HG03354 (cell line): ENCODE results near the gene RADIL.

ENCODE experiments used
- ATAC-seq: cut with Tn5 transposase; IDR thresholded peaks from one replicate; pipeline ENCODE4 v1.9.1; 2021; ENCODE audit warnings: mild to moderate bottlenecking; ENCODE audit not compliant: unreplicated experiment, poor library complexity, severe bottlenecking

RADIL gene

GRCh38 chr7:4766666-4767519, 116.6 kb downstream of the RADIL start:
- no peak for ATAC-seq

- no peak for ATAC-seq
These were observed 117.6 kb downstream of the RADIL start for GRCh38 chr7:4765776-4766490.

GRCh38 chr7:4764402-4765007, 119.0 kb downstream of the RADIL start:
- no peak for ATAC-seq

GRCh38 chr7:4763794-4764185, 119.7 kb downstream of the RADIL start:
- ATAC-seq, result no peak

GRCh38 chr7:4763091-4763793, 120.3 kb downstream of the RADIL start:
- ATAC-seq, result no peak

GRCh38 chr7:4762121-4763055, 121.1 kb downstream of the RADIL start:
- no peak for ATAC-seq

GRCh38 chr7:4760952-4761351, 122.6 kb downstream of the RADIL start:
- no peak for ATAC-seq

GRCh38 chr7:4759211-4759610, 124.3 kb downstream of the RADIL start:
- ATAC-seq, result no peak

- no peak for ATAC-seq
These were observed 124.7 kb downstream of the RADIL start for GRCh38 chr7:4758791-4759190.

GRCh38 chr7:4758111-4758510, 125.4 kb downstream of the RADIL start:
- no peak for ATAC-seq

GRCh38 chr7:4755045-4755444, 128.5 kb downstream of the RADIL start:
- ATAC-seq, result no peak

- ATAC-seq, result no peak
These were observed 129.0 kb downstream of the RADIL start for GRCh38 chr7:4754433-4755010.

- ATAC-seq, result peak; percentile 84
These were observed 129.7 kb downstream of the RADIL start for GRCh38 chr7:4753598-4754432.

GRCh38 chr7:4751398-4751947, 132.0 kb downstream of the RADIL start:
- no peak for ATAC-seq

GRCh38 chr7:4749798-4750197, 133.7 kb downstream of the RADIL start:
- no peak for ATAC-seq

GRCh38 chr7:4749363-4749762, 134.2 kb downstream of the RADIL start:
- no peak for ATAC-seq
